Keratinocyte (primary cell): ENCODE results near the gene TOR1AIP2. TPM values are rescaled to one million over a fixed set of nuclear protein-coding genes. Genes with fewer than 3 reads are reported as not detected.

Source experiments
- DNase-seq: peaks from one replicate; pipeline ENCODE4 v3.0.0-alpha.2; 2011; ENCODE audit warnings: low read depth, missing footprints, low spot score
- FAIRE-seq: peaks from 2 replicates; lab custom pipeline; 2011; peaks lifted over from hg19 to GRCh38; lab: Jason Lieb, UNC
- H2AFZ ChIP-seq: 2 replicates; pipeline ENCODE4 v1.6.0; 2012; ENCODE audit warnings: low read length, control low read depth, inconsistent platforms; ENCODE audit not compliant: control insufficient read depth
- H3K27ac ChIP-seq: 2 replicates; pipeline ENCODE4 v1.5.1; 2011; ENCODE audit warnings: low read length; ENCODE audit not compliant: control insufficient read depth, insufficient read depth
- H3K27me3 ChIP-seq: 3 replicates; pipeline ENCODE4 v1.6.0; 2011; ENCODE audit warnings: low read length; ENCODE audit not compliant: control insufficient read depth, insufficient read depth; ENCODE audit errors: extremely low read depth
- H3K36me3 ChIP-seq, 2 experiments: 2 replicates in 1 of 2; 3 replicates in 1 of 2; pipeline ENCODE4 v1.5.1; 2011; ENCODE audit warnings: low read length in 2 of 2, mild to moderate bottlenecking in 1 of 2; ENCODE audit not compliant: control insufficient read depth in 2 of 2, insufficient read depth in 2 of 2; ENCODE audit errors: extremely low read depth in 1 of 2
- H3K4me1 ChIP-seq: 3 replicates; pipeline ENCODE4 v1.5.1; 2011; ENCODE audit warnings: low read length; ENCODE audit not compliant: control insufficient read depth, insufficient read depth; ENCODE audit errors: extremely low read depth
- H3K4me2 ChIP-seq: 3 replicates; pipeline ENCODE4 v1.6.0; 2011; ENCODE audit warnings: low read depth, low read length; ENCODE audit not compliant: control insufficient read depth, insufficient read depth; ENCODE audit errors: extremely low read depth
- H3K4me3 ChIP-seq, 3 experiments: fragments of 200-600 bp in 1 of 3; sonication (generic) in 1 of 3; 2 replicates in 2 of 3; 3 replicates in 1 of 3; pipeline ENCODE4 v1.5.1; 2011 to 2016; ENCODE audit warnings: low read length in 3 of 3, mild to moderate bottlenecking in 3 of 3, control low read depth in 2 of 3, inconsistent platforms in 1 of 3, low read depth in 1 of 3, mixed read lengths in 1 of 3, mixed run types in 1 of 3, moderate library complexity in 1 of 3; ENCODE audit not compliant: control insufficient read depth in 2 of 3, insufficient read depth in 2 of 3; ENCODE audit errors: extremely low read depth in 1 of 3
- H3K79me2 ChIP-seq: 2 replicates; pipeline ENCODE4 v1.6.0; 2012; ENCODE audit warnings: low read length; ENCODE audit not compliant: control insufficient read depth, insufficient read depth
- H3K9ac ChIP-seq: 3 replicates; pipeline ENCODE4 v1.6.0; 2011; ENCODE audit warnings: low read length; ENCODE audit not compliant: control insufficient read depth, insufficient read depth; ENCODE audit errors: extremely low read depth
- H3K9me1 ChIP-seq: 3 replicates; pipeline ENCODE4 v1.6.0; 2011; ENCODE audit warnings: low read length; ENCODE audit not compliant: control insufficient read depth, insufficient read depth; ENCODE audit errors: extremely low read depth
- H3K9me3 ChIP-seq: 2 replicates; pipeline ENCODE4 v1.5.1; 2012; ENCODE audit warnings: low read depth, low read length; ENCODE audit not compliant: control insufficient read depth
- H4K20me1 ChIP-seq: 3 replicates; pipeline ENCODE4 v1.6.0; 2011; ENCODE audit warnings: low read length; ENCODE audit not compliant: control insufficient read depth, insufficient read depth; ENCODE audit errors: extremely low read depth
- EZH2 ChIP-seq: IDR thresholded peaks from one replicate; pipeline ENCODE4 v1.6.1; 2012; ENCODE audit warnings: inconsistent platforms, mild to moderate bottlenecking, low read length, moderate library complexity
- dilution Hi-C: fragments of 300-500 bp; cut with MboI; formaldehyde crosslinking; loops from one replicate; pipeline ENCODE4 v1.7.0; 2020; ENCODE audit warnings: low sequenced_read_pairs; ENCODE audit not compliant: extremely low pct_ligation_motif_present
- polyA plus RNA-seq, 5 experiments: library from polyadenylated mRNA; depleted of rRNA in 3 of 5; stranded (reverse) in 3 of 5; stranded (forward) in 1 of 5; unstranded in 1 of 5; fragments of >200 nt; gene quantifications; 1 replicate in 1 of 5; 2 replicates in 3 of 5; 3 replicates in 1 of 5; pipeline versions ENCODE4 v1.2.1 to v1.2.3, GENCODE V29; 2011 to 2012; ENCODE audit warnings: missing spikeins in 2 of 5, low read depth in 1 of 5, low replicate concordance in 1 of 5
- TF ChIP-seq, protein P1 (sequence below), 3 experiments: IDR thresholded peaks in 1 of 3; conservative IDR thresholded peaks in 1 of 3; optimal IDR thresholded peaks in 1 of 3; 2 replicates in 2 of 3; 3 replicates in 1 of 3; pipeline versions ENCODE3 to v1.5.1; 2011; ENCODE audit warnings: low read length in 3 of 3, mild to moderate bottlenecking in 3 of 3, moderate library complexity in 2 of 3, control low read depth in 1 of 3, inconsistent platforms in 1 of 3; ENCODE audit not compliant: insufficient read depth in 2 of 3; ENCODE audit errors: extremely low read depth in 1 of 3

Gene TOR1AIP2
- polyA plus RNA-seq, 1 donor (not counting 4 experiments of a cell fraction or from before 2014, with no cell fraction given): 49.9 TPM

DNA sequence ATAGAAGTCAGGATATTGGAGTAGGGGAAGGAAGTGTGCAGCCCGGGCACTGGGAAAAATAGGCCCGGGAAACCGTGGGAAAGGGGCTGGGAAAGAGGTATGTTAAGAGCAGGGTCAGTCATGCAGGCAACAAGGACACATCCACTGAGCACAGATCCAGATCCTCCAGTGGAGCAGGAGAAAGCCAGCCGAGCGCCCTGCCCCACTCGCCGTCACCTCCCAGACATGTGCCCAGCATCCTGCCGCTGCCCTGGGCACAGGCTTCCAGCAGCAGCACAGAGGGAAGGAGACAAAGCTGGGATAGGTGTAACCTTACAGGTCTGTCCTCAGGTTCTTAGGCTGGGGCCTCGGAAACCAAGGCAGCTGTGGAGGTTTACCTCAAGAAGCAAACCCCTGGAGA lies 70.3 kb downstream of the TOR1AIP2 start:
- no peak overlapping the region for H3K9ac ChIP-seq
- FAIRE-seq (no peak), DNase-seq (no peak)
- H3K9me3 ChIP-seq: no peaks in the 10 kb centered on the region
- H3K9me1 ChIP-seq: no peaks in the 10 kb centered on the region
- H3K79me2 ChIP-seq: no peaks in the 10 kb centered on the region
- no peak overlapping the region for H3K27ac ChIP-seq
- H4K20me1 ChIP-seq: no peaks in the 10 kb centered on the region
- no peak overlapping the region for H2AFZ ChIP-seq
- H3K4me2 ChIP-seq: no peak overlapping the region
- H3K27me3 ChIP-seq: peaks cover 12% of the 10 kb centered on the region
- no peak overlapping the region for H3K4me3 ChIP-seq
- TF ChIP-seq, protein P1, sequence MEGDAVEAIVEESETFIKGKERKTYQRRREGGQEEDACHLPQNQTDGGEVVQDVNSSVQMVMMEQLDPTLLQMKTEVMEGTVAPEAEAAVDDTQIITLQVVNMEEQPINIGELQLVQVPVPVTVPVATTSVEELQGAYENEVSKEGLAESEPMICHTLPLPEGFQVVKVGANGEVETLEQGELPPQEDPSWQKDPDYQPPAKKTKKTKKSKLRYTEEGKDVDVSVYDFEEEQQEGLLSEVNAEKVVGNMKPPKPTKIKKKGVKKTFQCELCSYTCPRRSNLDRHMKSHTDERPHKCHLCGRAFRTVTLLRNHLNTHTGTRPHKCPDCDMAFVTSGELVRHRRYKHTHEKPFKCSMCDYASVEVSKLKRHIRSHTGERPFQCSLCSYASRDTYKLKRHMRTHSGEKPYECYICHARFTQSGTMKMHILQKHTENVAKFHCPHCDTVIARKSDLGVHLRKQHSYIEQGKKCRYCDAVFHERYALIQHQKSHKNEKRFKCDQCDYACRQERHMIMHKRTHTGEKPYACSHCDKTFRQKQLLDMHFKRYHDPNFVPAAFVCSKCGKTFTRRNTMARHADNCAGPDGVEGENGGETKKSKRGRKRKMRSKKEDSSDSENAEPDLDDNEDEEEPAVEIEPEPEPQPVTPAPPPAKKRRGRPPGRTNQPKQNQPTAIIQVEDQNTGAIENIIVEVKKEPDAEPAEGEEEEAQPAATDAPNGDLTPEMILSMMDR (optimal IDR thresholded peaks at IDR 0.05 in 1 of 3, IDR thresholded peaks at IDR 0.05 in 1 of 3, conservative IDR thresholded peaks at IDR 0.05 in 1 of 3; ENCODE audit: extremely low read depth in 1 of 3, insufficient read depth in 2 of 3, low read length in 3 of 3): no peak
- TF ChIP-seq EZH2: no peak
- H3K4me1 ChIP-seq: peaks cover 7% of the 10 kb centered on the region
- H3K36me3 ChIP-seq: no peaks in the 10 kb centered on the region
- dilution Hi-C loops: loop anchor here (25.0 kb wide), 1 partner anchor 95 kb away; no protein-coding TSS in a partner anchor

GRCh38 chr1:179806333-179806732 lies 71.3 kb downstream of the TOR1AIP2 start:
- H3K9me3 ChIP-seq: no peaks in the 10 kb centered on the region
- H3K27ac ChIP-seq: no peak overlapping the region
- DNase-seq (no peak), FAIRE-seq (no peak)
- no peak overlapping the region for H3K9ac ChIP-seq
- peaks cover 6% of the 10 kb centered on the region for H3K27me3 ChIP-seq
- no peak overlapping the region for H2AFZ ChIP-seq
- no peak overlapping the region for H3K4me3 ChIP-seq
- no peaks in the 10 kb centered on the region for H4K20me1 ChIP-seq
- peaks cover 7% of the 10 kb centered on the region for H3K4me1 ChIP-seq
- no peaks in the 10 kb centered on the region for H3K9me1 ChIP-seq
- H3K36me3 ChIP-seq: no peaks in the 10 kb centered on the region
- no peak overlapping the region for H3K4me2 ChIP-seq
- no peak for TF ChIP-seq EZH2
- TF ChIP-seq, protein P1 (optimal IDR thresholded peaks at IDR 0.05 in 1 of 3, IDR thresholded peaks at IDR 0.05 in 1 of 3, conservative IDR thresholded peaks at IDR 0.05 in 1 of 3; ENCODE audit: extremely low read depth in 1 of 3, insufficient read depth in 2 of 3, low read length in 3 of 3): no peak
- no peaks in the 10 kb centered on the region for H3K79me2 ChIP-seq
- dilution Hi-C loops: loop anchor here (25.0 kb wide), 1 partner anchor 94 kb away; no protein-coding TSS in a partner anchor
